Raji (cell line): ENCODE results near the gene SHE.

Source experiments
- POLR2A ChIP-seq: IDR thresholded peaks from 2 replicates; pipeline ENCODE4 v1.6.1; 2011; ENCODE audit warnings: low read depth, low read length, control low read depth; ENCODE audit not compliant: insufficient read depth

Gene SHE

DNA sequence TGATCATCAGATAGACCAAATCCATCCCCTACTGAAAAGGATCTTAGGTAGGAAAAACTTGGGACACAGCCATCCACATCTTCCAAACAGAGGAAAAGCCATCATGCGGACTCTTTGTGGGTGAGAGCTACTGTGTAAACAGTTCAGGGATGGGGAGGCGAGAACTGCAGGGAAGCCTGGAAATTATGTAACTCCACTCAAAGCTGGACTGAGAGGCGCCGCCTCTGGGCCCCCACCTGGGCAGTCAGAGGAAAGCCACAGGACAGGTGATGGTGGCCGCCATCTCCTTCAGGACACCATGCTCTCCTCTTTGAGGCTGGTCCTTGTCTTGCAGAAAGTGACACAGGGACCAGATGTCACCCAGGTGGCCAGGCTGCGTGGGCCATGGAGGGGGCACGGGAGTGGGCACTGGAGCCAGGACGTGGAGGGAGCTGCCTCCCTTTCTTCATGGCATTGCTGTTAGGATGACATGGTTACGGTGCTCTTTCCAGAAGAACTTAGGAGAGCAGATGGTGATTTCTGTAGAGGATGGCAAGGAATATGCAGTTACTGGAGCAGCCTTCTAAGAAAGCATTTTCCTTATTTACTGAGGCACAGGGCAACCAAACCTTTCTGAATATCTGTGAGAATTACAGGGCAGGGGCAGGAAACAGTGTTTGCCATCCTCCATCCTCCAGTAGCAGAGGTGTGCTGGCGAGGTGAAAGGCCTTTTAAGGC, 32.2 kb downstream of the SHE start:
- TF ChIP-seq POLR2A: no peak

DNA sequence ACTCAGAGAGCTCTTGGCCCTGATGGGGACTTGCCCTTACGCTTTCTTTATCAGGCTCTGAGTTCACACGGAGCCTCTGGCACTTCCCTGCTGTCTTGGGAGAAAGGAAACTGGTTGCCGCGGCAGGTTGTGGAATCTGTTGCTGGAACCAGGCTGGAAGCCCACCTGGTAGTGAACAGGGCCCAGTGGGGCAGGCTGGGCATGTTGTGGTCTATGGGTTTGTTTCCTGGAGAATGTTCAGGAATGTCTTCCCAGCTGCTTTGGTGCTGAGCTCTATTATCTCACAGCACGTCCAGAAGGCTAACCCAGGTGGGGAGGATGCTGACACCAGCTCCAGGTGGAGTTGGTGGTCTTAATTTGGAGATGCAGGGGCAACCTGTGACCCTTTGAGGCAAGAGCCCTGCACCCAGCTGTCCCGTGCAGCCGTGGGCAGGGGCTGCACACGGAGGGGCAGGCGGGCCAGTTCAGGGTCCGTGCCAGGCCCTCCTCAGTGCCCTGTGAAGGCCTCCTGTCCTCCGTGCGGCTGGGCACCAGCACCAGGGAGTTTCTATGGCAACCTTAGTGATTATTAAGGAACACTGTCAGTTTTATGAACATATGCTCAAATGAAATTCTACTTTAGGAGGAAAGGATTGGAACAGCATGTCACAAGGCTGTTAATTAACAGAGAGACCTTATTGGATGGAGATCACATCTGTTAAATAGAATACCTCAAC, 33.5 kb downstream of the SHE start:
- TF ChIP-seq POLR2A: no peak

DNA sequence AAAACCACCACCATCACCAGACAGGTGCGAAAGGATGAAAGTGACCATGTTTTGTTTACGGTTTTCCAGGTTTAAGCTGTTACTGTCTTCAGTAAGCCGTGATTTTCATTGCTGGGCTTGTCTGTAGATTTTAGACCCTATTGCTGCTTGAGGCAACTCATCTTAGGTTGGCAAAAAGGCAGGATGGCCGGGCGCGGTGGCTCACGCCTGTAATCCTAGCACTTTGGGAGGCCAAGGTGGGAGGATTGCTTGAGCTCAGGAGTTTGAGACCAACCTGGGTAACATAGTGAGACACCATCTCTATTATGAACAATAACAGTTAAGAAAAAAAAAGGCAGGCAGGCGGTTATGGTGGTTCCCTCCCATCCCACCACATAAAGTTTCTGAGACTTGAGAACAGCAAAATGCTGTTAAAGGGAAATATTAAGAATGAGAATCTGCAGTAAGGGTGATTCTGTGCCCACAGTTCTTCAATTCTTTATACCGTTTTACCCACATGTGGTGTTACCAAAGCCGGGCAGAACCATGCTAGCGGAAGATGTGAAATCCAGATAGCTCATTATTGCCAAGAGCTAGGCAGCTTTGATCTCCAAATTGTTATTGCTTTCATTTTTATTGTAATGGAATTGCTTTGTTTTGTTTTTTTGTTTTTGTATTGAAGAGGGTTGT, 34.6 kb downstream of the SHE start:
- TF ChIP-seq POLR2A: no peak

DNA sequence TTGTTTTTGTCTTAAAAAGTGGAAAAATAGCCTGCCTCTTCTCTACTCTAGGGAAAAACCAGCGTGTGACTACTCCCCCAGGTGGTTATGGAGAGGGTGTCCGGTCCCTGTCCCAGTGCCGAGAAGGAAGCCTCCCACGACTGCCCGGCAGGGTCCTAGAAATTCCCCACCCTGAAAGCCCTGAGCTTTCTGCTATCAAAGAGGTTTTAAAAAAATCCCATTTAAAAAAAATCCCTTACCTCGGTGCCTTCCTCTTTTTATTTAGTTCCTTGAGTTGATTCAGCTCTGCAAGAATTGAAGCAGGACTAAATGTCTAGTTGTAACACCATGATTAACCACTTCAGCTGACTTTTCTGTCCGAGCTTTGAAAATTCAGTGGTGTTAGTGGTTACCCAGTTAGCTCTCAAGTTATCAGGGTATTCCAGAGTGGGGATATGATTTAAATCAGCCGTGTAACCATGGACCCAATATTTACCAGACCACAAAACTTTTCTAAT, 35.2 kb downstream of the SHE start:
- no peak for TF ChIP-seq POLR2A

DNA sequence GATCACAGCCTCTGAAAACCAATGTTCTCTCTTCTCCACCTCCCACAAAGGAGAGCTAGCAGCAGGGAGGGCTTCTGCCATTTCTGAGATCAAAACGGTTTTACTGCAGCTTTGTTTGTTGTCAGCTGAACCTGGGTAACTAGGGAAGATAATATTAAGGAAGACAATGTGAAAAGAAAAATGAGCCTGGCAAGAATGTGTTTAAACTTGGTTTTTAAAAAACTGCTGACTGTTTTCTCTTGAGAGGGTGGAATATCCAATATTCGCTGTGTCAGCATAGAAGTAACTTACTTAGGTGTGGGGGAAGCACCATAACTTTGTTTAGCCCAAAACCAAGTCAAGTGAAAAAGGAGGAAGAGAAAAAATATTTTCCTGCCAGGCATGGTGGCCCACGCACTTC, 36.0 kb downstream of the SHE start:
- TF ChIP-seq POLR2A: no peak

DNA sequence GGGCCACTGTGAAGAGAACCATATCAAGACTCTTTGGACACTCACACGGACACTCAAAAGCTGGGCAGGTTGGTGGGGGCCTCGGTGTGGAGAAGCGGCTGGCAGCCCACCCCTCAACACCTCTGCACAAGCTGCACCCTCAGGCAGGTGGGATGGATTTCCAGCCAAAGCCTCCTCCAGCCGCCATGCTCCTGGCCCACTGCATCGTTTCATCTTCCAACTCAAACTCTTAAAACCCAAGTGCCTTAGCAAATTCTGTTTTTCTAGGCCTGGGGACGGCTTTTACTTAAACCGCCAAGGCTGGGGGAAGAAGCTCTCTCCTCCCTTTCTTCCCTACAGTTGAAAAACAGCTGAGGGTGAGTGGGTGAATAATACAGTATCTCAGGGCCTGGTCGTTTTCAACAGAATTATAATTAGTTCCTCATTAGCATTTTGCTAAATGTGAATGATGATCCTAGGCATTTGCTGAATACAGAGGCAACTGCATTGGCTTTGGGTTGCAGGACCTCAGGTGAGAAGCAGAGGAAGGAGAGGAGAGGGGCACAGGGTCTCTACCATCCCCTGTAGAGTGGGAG, 36.5 kb downstream of the SHE start:
- TF ChIP-seq POLR2A: no peak

DNA sequence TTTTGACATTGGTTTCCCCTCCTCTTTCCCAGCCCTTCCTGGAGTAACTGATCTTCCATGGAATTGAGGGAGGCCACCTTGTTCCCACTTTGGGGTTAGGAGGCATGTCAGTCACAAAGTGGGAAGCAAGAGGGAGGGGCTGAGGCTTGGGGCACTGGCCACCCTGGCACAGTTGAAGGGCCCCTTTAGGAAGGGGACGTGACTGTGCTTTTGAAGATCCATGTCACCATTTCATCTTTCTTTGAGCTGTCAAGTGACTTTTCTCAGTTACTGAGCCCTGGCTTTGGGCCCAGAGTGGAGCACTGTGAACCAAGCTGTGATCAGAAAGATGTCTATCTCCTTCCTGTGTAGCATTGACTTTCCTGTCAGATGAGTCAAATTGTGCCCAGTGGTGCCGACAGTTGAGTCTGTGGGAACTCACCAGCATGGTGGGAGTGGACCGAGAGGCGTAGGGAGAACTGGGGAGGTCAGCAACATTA, 38.7 kb downstream of the SHE start:
- no peak for TF ChIP-seq POLR2A

DNA sequence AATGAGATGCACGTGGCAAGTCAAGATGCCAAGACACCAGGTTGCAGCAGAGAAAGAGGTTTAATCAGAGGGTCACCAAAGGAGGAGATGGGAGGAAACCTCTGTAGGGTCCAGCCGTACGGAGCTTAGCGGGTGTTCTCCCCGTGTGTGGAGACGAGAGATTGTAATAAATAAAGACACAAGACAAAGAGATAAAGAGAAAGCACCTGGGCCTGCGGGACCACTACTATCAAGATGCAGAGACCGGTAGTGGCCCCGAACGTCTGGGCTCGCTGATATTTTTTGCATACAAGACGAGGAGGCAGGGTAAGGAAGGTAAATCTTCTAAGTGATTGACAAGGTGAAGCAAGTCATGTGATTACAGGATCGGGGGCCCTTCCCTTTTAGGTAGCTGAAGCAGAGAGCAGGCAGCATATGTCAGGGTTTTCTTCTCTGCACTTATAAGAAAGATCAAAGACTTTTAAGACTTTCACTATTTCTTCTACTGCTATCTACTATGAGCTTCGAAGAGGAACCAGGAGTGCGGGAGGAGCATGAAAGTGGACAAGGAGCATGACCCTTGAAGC, 41.4 kb downstream of the SHE start:
- no peak for TF ChIP-seq POLR2A

DNA sequence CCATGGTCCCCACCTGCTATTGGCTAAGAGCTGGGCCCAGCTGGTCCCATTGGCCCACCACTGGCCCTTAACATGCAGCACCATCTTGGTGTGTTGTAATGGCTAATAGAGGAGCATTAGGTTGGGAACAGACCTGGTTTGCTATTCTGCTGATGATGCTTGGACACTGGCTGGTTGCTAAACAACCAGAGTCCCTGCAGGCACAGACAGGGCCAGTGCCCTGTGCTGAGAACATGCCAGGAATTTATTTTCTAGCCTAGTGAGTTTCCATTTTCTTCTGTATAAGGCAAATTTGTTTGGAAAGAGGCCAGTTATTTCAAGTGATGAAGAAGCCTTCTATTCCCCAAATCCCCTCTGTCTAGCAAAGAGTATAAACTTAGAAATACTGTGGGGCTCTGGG, 43.1 kb downstream of the SHE start:
- no peak for TF ChIP-seq POLR2A

DNA sequence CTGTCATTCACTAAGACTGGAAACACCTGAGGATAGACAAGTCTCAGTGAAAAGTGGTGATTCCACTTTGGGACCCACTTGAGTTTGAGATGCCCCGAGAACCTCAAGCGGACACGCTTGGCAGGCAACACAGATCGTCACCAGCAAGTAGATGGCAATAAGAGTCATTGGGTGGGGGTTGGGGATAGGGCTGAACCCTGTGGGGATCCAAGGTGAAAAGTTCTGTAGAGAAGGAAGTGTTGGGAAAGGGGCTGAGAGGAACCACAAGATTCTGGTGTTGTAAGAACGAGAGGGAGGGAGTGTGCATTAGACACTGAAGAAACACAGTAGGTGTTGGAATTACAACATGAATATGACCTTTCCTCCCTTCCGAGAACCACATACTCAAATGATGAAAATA, 45.6 kb downstream of the SHE start:
- TF ChIP-seq POLR2A: no peak

DNA sequence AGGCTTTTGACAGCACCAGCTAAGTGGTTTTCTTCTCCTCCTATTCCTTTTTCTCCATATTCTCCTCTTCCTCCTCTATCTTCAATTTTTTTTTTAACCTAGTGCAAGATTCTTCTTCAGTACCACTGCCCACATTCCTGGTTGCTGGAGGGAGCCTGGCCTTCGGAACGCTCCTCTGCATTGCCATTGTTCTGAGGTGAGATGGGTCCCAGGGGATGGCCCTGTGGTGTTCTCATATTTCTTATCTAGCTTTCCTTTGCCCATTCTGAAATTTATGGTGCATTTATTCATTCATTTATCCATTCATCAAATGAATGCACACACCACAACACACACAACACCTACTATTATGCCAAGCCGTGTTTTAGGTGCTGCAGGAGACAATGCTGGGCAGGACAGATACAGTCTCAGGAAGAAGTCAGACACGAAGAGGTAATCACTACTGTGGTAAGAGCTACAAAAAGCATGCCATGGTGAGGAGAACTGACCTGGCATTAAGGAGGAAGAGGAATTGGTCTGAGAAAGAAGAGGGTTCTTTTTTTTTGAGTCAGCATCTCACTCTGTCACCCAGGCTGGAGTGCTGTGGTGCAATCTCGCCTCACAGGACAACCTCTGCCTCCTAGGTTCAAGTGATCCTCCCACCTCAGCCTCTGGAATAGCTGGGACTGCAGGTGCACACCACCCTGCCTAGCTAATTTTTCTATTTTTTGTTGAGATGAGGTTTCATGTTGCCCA, 47.7 kb downstream of the SHE start:
- no peak for TF ChIP-seq POLR2A

DNA sequence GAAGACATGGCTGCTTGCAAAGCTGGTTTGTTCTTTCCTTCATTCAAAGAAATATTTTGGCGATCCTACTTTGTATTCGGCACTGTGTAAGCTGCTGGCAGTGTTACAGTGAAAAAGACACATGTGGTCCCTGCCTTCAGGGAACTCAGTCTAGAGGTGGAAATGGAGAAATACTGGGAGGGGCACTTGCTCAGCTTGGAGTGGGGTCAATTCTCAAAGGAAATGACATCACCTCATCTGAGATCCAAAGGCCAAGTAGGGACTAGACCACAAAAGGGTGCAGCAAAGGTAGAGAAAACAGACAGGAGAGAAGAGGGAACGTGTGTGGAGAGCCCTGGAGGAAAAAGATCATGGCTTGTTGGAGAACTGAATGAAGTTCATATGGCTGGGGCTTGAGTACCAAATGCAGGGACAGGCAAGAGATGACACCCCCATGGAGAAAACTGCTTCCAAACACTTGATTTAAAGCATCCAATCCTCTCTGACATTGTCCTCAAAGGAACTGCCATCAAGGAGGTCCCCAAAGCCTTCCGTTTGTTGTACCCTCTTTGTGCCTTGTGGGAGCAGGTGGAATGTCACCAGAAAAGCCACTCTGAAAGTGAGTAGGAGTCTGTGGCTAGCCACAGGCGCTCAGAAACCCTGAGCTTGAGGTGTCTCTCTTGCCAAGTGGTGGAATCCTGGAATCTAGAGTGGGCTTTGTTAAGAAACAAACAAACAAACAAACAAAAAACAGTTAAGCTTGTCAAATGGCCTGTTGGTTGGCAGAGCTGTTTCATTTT, 48.4 kb downstream of the SHE start:
- TF ChIP-seq POLR2A: no peak

DNA sequence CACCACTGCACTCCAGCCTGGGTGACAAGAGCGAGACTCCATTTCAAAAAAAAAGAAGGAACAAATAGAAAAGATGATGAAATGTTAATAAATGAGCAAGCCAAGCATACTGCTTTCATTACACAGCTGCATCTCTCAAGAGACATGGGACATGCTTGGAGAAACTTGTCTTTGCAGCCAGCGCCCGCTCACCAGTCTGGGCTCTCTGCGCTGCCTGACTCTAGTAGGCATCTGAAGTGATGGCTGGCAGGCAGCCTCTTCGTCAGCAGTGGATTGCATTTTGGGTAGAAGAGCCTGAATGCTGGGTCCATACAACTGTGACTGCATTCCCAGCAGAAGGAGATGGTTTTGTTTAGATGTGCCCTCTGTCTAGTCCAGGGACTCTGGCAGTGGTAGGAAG, 49.1 kb downstream of the SHE start:
- no peak for TF ChIP-seq POLR2A

DNA sequence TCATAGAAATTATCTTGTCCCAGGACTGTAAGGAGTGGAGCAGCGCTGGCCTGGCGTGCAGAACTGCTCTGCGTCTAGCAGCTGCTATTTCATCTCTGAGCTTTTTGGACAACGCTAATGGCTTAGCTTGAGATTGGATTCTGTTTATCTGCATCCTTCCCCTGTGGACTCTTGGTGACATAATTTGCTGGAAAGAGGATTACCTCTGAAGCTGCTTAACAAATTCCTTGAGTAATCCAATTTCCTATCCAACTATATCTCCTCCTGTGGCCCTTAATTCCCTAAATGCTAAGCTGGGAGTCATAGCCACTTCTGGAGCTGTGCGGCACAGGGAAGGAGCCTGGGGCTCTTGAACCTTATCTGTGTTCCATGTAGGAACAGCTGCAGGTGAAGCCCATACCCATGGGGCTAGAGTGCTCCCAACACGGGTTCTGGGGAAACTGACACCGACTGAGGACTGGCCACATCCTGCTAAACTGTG, 53.8 kb downstream of the SHE start:
- no peak for TF ChIP-seq POLR2A
